Hindlimb muscle (tissue), 1 donor: ENCODE data around the gene MXD4. TPM values are rescaled to one million over a fixed set of nuclear protein-coding genes. Genes with fewer than 3 reads are reported as not detected.

Source experiments
- DNase-seq: peaks from one replicate; pipeline ENCODE4 v3.0.0-alpha.2; 2013
- polyA plus RNA-seq: library from polyadenylated mRNA; unstranded; fragments of 120-200 nt; gene quantifications from one replicate; pipeline ENCODE4 v1.2.1, GENCODE V29; 2013; ENCODE audit not compliant: insufficient read length

The MXD4 gene, protein sequence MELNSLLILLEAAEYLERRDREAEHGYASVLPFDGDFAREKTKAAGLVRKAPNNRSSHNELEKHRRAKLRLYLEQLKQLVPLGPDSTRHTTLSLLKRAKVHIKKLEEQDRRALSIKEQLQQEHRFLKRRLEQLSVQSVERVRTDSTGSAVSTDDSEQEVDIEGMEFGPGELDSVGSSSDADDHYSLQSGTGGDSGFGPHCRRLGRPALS
- 69.2 TPM for polyA plus RNA-seq

DNA sequence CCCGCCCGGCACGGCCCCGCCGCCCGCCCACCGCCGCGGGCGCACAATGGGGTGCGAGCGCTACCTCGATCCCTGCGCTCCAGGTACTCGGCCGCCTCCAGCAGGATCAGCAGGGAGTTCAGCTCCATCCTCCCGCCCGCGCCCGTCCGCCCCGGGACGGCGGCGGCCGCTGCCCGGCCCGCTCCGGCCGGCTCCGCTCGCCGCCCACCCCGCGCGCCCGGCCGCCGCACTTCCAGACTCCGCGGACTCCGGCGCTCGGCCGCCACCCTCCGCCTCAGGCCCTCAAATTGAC, at the start of gene MXD4:
TSS of gene MXD4 (minus strand) at position 257 of the 292 bp plus-strand sequence. CDS start at position 128, 129 bp downstream.
- no peak for DNase-seq

GRCh38 chr4:2306773-2307410, 45.0 kb upstream of the MXD4 start:
- DNase-seq, result no peak

- DNase-seq, result no peak
These were observed 44.0 kb upstream of the MXD4 start for GRCh38 chr4:2305766-2306501.

DNA sequence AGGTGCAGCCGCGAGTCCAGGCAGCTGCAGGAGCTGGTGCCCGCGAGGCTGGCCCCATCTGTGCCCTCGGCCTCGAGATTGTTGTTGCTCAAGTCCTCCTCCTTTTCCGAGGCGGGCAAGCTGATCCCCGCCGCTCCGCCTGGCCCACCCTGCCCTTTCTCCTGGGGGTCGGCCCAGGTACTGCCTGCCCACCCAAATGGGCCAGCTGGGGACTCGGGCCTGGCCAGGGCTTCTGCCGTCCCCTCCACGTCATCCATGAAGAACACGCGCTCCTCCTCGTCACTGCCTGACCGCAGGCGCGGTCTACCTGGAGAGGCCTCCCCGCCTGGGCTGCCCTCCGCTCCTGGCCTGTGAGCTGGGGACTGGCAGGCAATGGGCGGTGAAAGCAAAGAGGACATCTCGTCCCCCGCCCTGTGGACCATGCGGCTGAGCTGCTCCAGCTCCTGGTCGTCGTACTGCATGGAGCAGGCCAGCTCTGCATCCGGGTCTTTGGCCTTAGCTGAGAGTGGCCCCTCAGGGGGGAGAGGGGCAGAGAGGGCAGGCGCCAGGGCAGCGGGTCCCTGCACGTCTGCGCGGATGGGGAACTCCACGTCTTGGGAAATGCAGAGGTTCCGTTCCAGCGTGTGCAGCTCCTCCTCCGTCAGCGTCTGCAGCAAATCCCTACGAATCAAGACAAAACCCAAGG, 43.1 kb upstream of the MXD4 start:
- DNase-seq, result no peak

- DNase-seq, result no peak
These were observed 42.5 kb upstream of the MXD4 start for GRCh38 chr4:2304321-2304876.

GRCh38 chr4:2303686-2304320, 41.9 kb upstream of the MXD4 start:
- no peak for DNase-seq

DNA sequence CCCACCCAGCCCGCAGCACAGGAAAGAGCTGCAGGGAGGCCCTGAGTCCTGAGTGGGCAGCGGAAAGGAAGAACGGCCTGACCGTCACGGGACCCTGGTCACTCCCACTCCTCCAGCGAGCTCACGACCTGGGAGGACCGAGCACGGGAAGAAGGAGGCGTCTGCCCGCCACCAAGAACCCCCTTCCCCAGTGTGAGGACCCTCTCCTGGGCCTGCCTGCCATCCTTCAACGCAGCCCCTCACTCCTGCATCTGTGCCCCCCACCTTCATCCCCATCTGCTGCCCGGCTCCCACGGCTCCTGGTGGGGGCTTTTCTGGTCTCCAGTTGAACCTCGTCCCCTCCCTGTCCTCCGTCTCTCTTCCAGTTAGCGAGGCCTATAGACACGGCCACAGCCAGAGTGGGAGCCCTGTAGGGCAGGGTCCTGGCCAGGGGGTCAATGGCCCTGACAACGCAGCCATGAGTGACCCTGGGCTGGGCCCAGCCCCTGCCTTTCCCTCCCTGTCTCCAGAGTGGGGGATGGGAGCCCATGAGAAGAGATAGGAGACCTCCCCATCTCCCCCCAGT, 41.3 kb upstream of the MXD4 start:
- DNase-seq, result no peak

GRCh38 chr4:2302387-2303119, 40.6 kb upstream of the MXD4 start:
- DNase-seq, result no peak

DNA sequence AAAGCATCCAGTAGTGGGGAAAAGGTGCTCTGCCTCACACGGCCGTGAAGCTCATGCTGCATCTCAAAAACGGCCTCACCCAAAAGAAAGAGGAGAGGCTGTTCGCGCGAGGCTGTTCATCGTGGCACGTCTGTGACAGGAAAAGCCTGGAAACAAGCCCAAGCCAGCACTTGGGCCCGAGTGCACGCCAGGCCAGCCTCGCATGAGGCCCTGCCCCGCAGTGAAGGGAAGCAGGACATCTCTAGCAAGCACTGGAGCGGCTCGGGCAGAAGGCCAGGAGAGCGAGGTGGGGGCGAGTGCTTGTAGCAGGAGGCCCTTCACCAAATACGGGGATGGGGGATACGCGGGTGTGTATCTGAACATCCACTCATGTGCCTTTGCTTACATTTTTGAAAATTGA, 39.9 kb upstream of the MXD4 start:
- DNase-seq, result no peak

GRCh38 chr4:2301225-2301642, 39.3 kb upstream of the MXD4 start:
- DNase-seq, result no peak

DNA sequence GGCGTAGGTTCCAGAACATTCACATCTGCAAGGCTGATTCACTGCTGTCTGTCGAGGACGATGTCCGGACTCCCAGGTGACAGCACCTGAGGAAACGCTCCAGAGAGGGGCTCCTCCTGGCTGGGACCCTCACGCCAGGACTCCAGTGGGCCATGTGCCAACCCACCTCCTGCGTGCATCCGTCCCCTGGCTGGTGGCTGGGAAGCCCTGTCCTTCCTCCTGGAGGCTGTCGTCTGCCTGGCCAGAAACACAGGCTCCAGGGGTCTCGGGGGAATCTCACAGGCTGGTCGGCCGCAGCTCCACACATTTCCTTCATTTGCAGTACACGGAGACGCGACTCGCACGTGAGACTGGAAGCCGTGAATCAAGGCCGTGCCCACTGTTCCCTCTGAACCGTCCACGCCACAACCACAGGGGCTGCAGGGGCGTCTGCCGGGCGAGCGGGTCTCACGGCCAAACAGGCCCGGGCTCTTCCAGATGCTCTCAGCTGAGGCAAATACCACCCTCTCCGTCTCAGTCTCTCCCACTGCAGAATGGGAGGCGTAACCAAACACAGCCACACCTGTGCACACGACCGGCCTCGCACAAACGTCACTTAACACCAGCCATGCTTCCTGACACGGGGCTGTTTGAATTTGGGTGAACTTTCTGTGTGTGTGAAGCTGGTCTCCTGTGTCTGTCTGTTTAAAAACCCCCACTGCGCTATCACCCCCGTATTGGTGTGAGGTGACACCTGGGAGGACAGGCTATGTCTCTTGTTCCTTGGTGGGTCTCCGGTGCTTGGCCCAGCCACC, 38.7 kb upstream of the MXD4 start:
- no peak for DNase-seq

- DNase-seq, result no peak
These were observed 37.9 kb upstream of the MXD4 start for GRCh38 chr4:2299794-2300193.

GRCh38 chr4:2298532-2298991, 36.7 kb upstream of the MXD4 start:
- no peak for DNase-seq

GRCh38 chr4:2297606-2298531, 36.0 kb upstream of the MXD4 start:
- DNase-seq, result no peak

- no peak for DNase-seq
These were observed 35.0 kb upstream of the MXD4 start for GRCh38 chr4:2296631-2297601.

- DNase-seq, result no peak
These were observed 34.1 kb upstream of the MXD4 start for GRCh38 chr4:2295900-2296442.

DNA sequence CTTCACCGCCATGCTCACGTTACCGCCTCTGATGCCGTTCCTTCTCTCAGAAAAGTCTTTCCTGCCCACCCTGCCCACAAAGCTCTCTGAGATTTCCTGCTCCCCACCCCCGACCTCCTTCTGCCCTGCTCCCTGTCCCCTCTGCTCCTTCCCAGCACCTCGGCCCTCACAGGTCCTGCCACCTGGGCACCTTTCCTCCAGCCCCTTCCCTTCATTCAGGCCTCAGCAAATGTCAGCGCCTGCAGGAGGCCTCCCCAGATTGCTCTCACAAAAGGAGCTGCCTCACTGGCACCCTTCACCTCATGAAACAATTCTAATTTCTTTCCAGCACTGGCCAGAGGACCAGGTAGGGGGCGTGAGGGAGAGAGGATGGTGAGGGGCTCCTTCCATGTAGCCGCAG, 33.6 kb upstream of the MXD4 start:
- no peak for DNase-seq

GRCh38 chr4:2292646-2293108, 30.8 kb upstream of the MXD4 start:
- DNase-seq, result no peak
